Measurements from ENCODE around the gene TRAPPC14. TPM values are rescaled to one million over a fixed set of nuclear protein-coding genes. Genes with fewer than 3 reads are reported as not detected.

Gene TRAPPC14
- total RNA-seq, 3 donors from 2014 or later (not counting 1 experiment from before 2014, with no cell fraction given), result 55.1 to 59.2 (median 56.5) TPM

GRCh38 chr7:100122568-100122967 lies 36.0 kb downstream of the TRAPPC14 start:
- Histone ChIP-seq H3K27ac (ENCODE audit: low read length) (no peak overlapping the region), H3K4me1 (ENCODE audit: control insufficient read depth, insufficient read depth, low read length) (peaks cover 43% of the 10 kb centered on the region), H3K9me3 (ENCODE audit: control insufficient read depth, insufficient read depth, low read length) (no peaks in the 10 kb centered on the region), H3K4me3 (ENCODE audit: low read length) (no peak overlapping the region), H3K36me3 (ENCODE audit: control insufficient read depth, insufficient read depth, low read length) (no peaks in the 10 kb centered on the region), H3K27me3 (ENCODE audit: control insufficient read depth, insufficient read depth, low read length) (no peaks in the 10 kb centered on the region)
- TF ChIP-seq CTCF (IDR thresholded peaks at IDR 0.05), result no peak
- intact Hi-C loops (cut with micrococcal nuclease), result no loop called here
- 100% methylated on average over 1 of the region's 1 CpG for WGBS (ENCODE audit: insufficient coverage)
- Mint-ChIP-seq H3K4me1 (peaks cover 44 to 50% of the 10 kb centered on the region in 2 donors), H3K9me3 (no peaks in the 10 kb centered on the region), H3K36me3 (no peaks in the 10 kb centered on the region), H3K4me3 (peak overlapping the region; percentile 17), H3K27ac (peak overlapping the region in 1 of 2 donors; percentile 57), H3K27me3 (ENCODE audit: low read depth in 2 of 2) (no peaks in the 10 kb centered on the region)
- ATAC-seq (no peak), DNase-seq (no peak)

GRCh38 chr7:100122067-100122466 lies 36.5 kb downstream of the TRAPPC14 start:
- intact Hi-C loops (cut with micrococcal nuclease), result no loop called here
- Histone ChIP-seq H3K27ac (ENCODE audit: low read length) (no peak overlapping the region), H3K36me3 (ENCODE audit: control insufficient read depth, insufficient read depth, low read length) (no peaks in the 10 kb centered on the region), H3K4me3 (ENCODE audit: low read length) (no peak overlapping the region), H3K9me3 (ENCODE audit: control insufficient read depth, insufficient read depth, low read length) (no peaks in the 10 kb centered on the region), H3K27me3 (ENCODE audit: control insufficient read depth, insufficient read depth, low read length) (no peaks in the 10 kb centered on the region), H3K4me1 (ENCODE audit: control insufficient read depth, insufficient read depth, low read length) (peaks cover 43% of the 10 kb centered on the region)
- no peak for TF ChIP-seq CTCF (IDR thresholded peaks at IDR 0.05)
- no peak overlapping the region for H3K4me3 Mint-ChIP-seq
- H3K36me3 Mint-ChIP-seq, result no peaks in the 10 kb centered on the region
- H3K27ac Mint-ChIP-seq, result no peak overlapping the region
- DNase-seq, result no peak
- no peaks in the 10 kb centered on the region for H3K9me3 Mint-ChIP-seq
- H3K4me1 Mint-ChIP-seq, result peaks cover 44 to 49% of the 10 kb centered on the region in 2 donors
- H3K27me3 Mint-ChIP-seq (ENCODE audit: low read depth in 2 of 2), result no peaks in the 10 kb centered on the region
- no peak for ATAC-seq
- 95% methylated on average over 12 of the region's 13 CpGs for WGBS (ENCODE audit: insufficient coverage)

GRCh38 chr7:100120733-100121036 lies 37.8 kb downstream of the TRAPPC14 start:
- no peak for TF ChIP-seq CTCF (IDR thresholded peaks at IDR 0.05)
- no peak overlapping the region for H3K4me3 ChIP-seq (ENCODE audit: low read length)
- no peaks in the 10 kb centered on the region for H3K27me3 ChIP-seq (ENCODE audit: control insufficient read depth, insufficient read depth, low read length)
- 62% methylated on average over 1 of the region's 1 CpG for WGBS (ENCODE audit: insufficient coverage)
- Mint-ChIP-seq H3K4me1 (peaks cover 35 to 36% of the 10 kb centered on the region in 2 donors), H3K27me3 (ENCODE audit: low read depth in 2 of 2) (no peaks in the 10 kb centered on the region), H3K36me3 (no peaks in the 10 kb centered on the region), H3K9me3 (no peaks in the 10 kb centered on the region), H3K27ac (peak overlapping the region; percentile 98), H3K4me3 (peak overlapping the region; percentile 97)
- H3K36me3 ChIP-seq (ENCODE audit: control insufficient read depth, insufficient read depth, low read length), result no peaks in the 10 kb centered on the region
- no peak overlapping the region for H3K27ac ChIP-seq (ENCODE audit: low read length)
- peaks cover 33% of the 10 kb centered on the region for H3K4me1 ChIP-seq (ENCODE audit: control insufficient read depth, insufficient read depth, low read length)
- no peaks in the 10 kb centered on the region for H3K9me3 ChIP-seq (ENCODE audit: control insufficient read depth, insufficient read depth, low read length)
- intact Hi-C loops (cut with micrococcal nuclease), result no loop called here
- DNase-seq, result no peak
- no peak for ATAC-seq
